HG03571 (cell line): Measurements from ENCODE around the gene PSMD9.
"Not testable (repeated sequence)": the region's sequence is repeated elsewhere in the genome, so short reads cannot be mapped to it uniquely, and the experiment has no call there.

Experiments used
- ATAC-seq: cut with Tn5 transposase; IDR thresholded peaks from one replicate; pipeline ENCODE4 v1.9.1; 2021; ENCODE audit not compliant: unreplicated experiment

Gene PSMD9, protein sequence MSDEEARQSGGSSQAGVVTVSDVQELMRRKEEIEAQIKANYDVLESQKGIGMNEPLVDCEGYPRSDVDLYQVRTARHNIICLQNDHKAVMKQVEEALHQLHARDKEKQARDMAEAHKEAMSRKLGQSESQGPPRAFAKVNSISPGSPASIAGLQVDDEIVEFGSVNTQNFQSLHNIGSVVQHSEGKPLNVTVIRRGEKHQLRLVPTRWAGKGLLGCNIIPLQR

DNA sequence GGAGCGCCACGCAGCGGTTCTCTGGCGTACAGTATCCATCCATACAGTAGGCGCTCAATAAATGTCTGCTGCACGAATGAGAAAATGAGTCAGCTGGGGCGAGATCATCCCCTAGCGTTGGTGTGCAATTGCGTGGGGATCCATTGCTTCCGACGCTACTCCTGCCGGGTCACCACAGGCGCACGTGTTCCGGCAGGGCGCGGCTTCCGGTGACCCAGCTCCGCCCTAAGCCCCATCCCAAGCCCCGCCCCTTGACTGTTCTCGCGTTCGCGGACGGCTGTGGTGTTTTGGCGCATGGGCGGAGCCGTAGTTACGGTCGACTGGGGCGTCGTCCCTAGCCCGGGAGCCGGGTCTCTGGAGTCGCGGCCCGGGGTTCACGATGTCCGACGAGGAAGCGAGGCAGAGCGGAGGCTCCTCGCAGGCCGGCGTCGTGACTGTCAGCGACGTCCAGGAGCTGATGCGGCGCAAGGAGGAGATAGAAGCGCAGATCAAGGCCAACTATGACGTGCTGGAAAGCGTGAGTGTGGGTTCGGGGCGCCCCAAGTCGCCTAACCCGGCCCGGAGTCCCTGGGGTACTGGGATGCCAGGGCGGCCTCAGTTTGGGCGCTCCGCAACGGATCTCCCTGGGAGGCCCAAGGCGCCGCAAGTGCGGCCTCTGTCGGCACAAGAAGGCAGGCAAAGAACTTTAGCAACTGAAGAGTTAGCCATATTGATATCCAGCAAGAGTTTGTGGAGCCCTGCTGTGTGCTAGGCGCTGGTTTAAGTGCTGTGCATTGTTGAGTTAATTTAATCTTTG is at the start of gene PSMD9:
TSS of gene PSMD9 (plus strand) at position 313 of the 796 bp plus-strand sequence. CDS start at position 380, 67 bp downstream.
- ATAC-seq, result peak; percentile 87

DNA sequence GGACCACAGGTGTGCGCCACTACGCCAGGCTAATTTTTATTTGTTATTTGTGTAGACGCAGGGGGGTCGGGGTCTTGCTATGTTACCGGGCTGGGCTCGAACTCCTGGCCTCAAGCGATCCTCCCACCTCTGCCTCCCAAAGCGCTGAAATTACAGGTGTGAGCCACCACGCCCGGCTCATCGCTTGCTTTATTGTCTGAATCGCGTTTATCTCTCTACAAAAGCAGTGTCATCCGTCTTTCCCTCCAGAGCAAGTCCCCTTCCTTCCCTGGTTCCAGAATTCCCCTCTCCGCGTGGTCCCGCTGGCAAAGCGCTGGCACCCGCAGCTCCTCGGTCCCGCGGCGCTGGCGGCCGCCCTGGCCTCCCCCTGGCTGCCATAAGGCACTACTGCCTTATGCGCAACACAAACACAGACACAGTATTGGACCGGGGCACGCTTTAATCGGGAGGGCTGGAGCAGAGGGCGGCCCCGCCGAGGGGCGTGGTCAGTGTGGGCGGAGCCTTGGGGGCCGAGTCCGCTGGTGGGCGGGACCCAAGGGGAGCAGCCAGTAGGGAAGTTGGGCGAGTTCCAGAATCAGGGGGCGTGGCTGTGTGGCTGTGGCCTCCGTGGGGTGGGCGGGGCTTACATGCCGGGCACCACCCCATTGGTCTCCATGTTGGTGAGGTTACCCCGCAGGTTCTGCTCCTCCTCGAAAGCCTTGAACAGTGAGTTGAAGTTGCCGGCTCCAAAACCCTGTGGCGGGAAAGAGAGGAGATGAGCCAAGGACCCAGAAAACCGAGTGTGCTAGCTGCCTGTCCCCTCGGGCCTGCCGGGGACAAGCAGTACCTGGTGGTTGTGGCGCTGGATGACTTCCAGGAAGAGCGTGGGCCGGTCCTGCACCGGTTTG is 49.2 kb upstream of the PSMD9 start:
- peak; percentile 96 for ATAC-seq

DNA sequence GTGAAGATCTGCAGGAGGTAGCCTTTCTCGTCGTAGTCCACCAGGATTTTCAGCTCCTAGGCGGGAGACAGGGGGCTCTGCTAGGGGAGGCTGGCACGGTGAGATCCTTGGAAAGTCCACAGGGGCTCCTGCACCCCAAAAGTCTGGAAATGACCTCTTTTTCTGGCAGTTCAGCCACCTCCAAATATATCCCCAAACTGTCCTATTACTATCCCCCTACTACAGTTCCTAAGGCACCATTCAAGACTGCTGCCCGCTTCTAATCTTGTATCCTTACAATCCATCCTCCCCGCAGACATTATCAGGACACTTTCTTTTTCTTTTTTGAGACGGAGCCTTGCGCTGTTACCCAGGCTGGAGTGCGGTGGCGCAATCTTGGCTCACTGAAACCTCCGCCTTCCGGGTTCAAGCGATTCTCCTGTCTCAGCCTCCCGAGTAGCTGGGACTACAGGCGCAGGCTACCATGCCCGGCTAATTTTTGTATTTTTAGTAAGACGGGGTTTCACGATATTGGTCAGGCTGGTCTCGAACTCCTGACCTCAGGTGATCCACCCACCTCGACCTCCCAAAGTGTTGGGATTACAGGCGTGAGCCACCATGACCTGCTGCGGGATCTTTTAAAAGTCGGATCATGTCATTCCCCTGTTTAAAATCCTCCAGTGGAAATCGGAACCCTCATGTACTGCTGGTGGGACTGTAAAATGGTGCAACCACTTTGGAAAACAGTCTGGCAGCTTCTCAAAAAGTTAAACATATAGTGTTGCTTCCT is 48.4 kb upstream of the PSMD9 start:
- no peak for ATAC-seq

DNA sequence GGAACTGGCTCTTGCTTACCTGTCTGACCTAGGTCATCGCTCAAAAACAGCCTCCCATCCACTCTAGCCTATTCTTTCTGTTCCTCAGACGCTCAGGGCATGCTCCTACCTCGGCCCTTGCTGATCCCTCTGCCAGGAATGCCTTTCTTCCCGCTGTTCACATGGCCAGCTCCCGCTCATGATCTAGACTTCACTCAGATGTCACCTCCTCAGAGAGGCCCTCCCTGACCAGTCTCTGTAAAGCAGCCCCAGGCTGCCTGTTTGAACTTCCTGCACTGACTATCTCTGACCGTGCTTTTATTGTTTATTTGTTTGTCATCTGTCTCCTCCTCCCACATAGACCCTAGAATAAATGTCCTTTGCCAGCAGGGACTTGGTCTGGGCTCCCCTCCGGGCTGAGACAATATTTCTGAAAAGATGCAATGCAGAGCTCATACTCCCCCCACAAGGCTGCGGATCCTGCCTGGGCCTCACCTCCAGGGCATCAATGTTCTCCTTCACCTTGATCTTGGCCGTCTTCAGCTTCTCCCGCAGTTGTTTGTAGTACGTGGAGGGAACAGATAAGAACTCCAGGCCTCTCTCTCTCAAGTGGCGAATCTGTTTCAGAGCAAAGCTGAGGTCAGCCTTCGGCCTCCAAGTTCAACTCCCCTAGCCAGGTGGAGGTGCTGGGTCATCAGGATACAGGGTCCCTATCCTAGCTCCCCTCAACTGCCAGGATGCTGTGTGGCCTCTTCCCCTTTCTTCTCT is 45.2 kb upstream of the PSMD9 start:
- no peak for ATAC-seq

DNA sequence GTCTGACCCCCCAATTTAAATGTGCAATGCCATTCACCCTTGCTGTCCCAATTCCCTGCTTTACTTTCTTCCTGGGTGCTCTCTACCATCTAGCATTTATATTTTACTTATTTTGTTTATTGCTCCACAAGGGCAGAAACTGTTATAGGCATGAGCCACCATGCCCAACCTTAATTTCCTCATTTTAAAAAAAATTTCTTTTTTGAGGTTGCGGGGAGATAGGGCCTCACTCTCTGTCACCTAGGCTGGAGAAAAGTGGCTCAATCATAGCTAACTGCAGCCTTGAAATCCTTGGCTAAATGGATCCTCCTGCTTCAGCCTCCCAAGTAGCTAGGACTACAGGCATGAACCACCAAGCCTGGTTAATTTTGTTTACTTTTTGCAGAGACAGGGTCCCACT is 42.9 kb upstream of the PSMD9 start:
- no peak for ATAC-seq

DNA sequence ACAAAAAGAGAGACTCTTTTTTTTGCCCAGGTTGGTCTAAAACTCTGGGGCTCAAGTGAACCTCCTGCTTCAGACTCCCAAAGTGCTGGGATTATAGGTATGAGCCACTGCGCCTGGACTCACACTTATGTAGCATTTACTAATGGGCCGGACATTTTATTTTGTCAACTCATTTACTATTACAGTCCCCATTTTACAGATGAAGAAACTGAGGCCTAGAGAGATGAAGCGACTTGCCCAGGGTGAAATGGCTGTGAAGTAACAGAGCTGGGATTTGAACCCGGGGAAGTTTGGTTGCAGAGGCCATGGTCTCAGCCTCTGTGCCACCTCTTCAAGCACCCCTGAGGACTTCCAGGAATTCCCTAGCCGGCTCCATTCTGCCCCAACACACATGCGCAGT is 39.4 kb upstream of the PSMD9 start:
- ATAC-seq, result no peak

DNA sequence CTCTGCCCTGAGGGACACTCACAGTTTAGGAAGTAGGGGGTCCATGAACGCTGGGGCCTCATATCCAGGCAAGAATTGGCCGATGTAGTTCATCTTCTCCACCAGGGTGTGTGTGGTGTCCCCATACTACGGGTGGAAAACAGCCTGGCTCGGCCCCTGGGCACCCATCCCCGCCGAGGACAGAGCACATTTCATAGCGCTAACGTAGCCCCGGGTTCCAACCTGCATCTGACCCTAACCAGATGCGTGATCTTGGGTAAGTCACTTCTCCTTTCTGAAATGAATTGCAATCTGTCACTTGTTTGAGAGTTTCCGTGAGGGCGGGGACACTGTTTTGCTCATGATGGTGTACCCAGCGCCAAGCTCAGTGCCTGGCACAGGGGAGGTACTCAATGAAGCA is 38.9 kb upstream of the PSMD9 start:
- no peak for ATAC-seq

DNA sequence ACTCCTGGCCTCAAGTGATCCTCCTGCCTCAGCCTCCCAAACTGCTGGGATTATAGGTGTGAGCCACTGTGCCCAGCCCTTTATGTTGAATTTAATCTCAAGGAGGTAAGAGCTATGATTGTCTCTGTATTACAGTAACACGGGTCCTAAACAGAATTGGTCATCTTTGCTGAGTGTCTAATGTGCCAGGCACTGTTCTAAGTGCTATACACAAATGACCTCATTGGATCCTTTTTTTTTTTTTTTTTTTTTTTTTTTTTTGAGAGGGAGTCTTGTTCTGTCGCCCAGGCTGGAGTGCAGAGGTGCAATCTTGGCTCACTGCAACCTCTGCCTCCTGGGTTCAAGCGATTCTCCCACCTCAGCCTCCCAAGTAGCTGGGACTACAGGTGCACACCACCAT is 36.2 kb upstream of the PSMD9 start:
- not testable (repeated sequence) for ATAC-seq

DNA sequence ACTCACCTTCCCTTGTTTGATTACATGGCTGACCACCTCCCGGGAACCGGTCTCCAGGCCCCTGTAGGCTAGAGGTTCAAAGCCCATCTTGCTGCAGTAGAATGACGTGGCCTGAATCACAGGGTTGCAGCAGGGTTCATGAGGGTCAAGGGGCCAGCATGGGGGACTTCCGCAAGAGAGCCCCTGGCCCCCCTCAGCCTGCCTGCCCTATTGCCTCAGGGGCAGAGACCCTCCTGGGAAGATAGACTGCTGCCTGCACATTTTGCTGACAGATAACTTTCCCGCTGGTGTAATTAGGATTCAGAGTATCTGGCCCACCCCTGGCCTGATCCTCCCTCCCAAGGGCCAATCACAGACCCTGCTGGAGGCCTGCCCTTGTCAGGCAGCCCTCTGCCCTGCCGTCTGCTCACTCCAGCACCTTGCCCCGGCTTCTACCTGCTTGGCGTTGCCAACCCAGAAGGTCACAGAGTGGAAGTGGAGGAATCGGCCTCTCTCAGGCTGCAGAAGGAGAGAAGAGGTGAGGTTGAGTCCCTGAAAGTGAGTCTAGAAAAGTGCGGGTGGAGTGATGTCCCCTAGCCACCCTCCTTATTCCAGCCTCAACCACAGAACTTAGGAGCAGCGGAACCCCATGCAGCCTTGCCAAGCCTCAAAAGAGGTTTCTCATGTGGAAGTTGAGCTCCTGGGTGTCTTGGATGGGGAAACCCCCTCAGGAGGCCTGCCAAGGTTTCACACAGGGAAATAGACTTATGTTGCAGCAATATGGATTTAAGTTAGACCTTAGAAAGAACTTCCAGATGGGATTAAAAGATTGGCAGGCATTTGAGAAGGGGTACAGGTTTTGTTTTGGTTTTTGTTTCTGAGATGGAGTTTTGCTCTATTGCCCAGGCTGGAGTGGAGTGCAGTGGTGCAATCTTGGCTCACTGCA is 31.0 kb upstream of the PSMD9 start:
- no peak for ATAC-seq

DNA sequence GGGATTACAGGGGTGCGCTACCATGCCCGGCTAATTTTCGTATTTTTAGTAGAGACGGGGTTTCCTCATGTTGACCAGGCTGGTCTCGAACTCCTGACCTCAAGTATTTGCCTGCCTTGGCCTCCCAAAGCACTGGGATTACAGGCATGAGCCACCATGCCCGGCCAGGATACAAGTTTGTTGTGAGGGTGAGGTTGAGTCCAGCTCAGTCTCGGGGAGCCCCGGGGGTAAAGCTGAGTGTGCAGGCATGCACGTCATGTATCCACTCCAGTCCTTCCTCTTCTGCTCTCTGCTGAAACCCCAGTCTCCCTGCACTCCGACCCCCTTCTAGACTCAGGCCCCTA is 30.3 kb upstream of the PSMD9 start:
- no peak for ATAC-seq

DNA sequence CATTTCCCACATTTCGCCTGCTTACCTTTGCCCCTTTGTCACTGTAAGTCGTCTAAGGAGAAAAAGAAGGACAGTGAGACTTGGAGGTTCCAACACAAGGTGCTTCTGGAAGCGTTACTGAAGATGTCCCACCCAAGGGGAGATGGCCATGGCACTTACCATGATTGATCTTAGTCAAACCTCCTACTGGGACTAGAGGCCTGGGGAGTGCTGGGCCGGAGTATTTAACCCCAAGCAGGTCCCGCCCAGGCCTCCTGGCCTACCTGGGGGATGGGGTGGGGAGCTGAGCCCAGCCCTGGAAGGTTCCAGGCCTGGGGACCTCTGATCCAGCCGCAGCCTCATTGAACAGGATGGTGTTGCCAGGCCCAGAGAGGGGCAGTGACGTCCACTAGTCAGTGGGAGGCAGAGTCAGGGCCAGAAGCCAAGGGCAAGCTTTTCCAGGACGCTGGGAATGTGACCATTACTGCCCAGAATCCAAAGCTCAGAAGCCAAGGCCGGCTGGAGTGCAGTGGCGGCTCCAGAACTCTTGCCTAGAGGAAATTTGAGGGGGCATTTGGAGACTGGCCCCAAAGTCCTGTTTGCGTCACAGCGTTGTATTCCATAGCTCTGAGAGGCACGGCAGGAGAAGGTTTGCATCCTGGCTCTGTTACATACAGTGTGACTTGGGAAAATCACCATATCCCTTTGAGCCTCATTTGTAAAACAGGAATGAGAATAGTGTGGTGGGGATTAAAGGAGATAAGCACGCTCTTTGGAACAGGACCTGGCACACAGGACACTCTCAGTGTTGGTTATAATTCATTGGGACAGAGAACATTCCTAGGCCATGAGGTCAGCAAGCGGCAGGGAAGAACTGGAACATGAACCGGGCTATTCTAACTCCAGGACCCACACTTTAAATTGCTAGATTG is 29.7 kb upstream of the PSMD9 start, which contains the start of gene HPD:
TSS of gene HPD (minus strand) at position 198 of the 911 bp plus-strand sequence. CDS start at position 162, 36 bp downstream.
- ATAC-seq, result no peak

DNA sequence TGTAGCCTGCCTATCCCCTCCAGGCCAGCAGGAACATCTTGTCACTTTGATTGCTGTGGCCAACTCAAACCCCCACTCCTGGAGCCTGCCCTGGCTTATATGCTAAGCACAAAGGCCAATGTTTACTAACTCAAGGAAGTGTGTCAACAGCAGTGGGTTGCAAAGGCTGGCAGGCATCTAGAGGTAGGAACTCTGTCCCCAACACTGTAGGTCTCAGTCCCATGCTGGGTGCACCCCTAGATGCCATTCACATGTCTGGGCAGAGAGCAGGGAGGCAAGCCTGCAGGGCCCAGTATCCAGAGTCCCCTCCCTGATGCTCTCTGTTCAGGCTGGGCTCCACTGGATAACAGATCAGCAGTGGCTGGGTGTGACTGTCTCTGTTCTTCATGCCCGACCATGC is 28.3 kb upstream of the PSMD9 start:
- no peak for ATAC-seq

DNA sequence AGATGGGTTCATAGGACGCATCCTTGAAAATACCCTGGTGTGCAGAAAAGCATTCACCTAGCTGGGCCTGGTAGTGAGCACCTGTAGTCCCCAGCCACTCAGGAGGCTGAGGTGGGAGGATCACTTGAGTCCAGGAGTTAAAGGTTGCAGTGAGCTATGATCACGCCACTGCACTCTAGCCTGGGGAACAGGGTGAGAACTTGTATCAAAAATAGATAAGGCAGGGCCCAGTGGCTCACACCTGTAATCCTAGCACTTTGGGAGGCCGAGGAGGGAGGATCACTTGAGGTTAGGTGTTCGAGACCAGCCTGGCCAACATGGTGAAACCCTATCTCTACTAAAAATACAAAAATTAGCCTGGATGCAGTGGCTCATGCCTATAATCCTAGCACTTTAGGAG is 27.9 kb upstream of the PSMD9 start:
- ATAC-seq, result not testable (repeated sequence)

DNA sequence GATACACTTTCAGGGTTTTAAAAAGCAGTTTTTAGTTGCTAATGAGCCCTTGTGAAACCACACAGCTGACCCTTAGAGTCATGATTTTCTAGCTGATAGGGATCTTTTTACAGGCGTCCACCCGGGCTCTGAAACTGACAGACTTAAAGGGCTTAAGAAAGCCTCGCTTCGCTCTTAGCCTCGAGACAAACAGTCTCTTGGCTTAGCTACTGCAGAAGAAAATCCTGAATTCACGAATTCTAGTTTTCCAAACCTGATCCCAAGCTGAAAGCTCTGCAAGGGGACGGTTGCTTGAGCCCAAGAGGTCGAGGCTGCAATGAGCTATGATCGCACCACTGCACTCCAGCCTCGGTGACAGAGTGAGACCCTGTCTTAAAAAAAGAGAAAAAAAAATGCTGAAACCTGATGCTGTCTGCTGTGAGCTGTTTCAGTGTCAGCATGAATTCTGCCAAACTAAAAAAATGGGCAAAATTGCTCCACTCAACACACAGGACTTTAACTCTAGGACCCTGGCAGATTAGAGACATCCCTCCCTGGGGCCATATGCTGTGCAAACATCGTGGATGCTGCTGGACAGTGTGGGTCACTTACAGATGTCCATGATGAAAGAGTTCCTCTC is 26.8 kb upstream of the PSMD9 start:
- no peak for ATAC-seq

DNA sequence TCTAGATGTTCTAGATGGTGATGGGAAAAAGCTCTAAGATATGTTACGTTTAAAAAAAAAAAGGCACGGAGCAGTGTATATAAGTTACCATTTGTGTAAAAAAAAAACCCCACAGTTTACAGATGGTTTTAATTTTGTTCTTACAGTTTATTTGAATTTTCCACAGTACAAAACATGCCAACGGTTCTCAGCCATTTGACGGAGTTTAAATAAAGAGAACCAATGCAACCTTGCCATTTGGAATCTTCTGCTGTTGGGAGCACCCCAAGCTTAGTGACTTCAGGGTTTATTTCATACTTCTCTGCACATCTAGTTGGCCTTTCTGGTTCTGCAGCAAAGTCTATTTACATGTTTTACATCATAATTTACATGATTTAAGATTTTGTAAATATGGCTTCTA is 22.3 kb upstream of the PSMD9 start:
- no peak for ATAC-seq

DNA sequence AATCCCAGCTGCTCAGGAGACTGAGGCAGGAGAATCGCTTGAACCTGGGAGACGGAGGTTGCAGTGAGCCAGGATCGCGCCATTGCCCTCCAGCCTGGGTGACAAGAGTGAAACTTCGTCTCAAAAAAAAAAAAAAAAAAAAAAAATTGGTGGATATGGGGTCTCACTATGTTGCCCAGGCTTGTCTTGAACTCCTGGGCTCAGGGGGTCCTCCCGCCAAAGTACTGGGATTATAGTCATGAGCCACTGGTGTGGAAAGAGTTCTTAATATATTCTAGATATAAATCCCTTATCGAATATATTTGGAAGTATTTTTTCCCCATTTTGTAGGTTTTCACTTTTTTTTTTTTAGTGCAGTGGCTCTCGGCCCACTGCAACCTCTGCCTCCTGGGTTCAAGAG is 19.4 kb upstream of the PSMD9 start:
- not testable (repeated sequence) for ATAC-seq

DNA sequence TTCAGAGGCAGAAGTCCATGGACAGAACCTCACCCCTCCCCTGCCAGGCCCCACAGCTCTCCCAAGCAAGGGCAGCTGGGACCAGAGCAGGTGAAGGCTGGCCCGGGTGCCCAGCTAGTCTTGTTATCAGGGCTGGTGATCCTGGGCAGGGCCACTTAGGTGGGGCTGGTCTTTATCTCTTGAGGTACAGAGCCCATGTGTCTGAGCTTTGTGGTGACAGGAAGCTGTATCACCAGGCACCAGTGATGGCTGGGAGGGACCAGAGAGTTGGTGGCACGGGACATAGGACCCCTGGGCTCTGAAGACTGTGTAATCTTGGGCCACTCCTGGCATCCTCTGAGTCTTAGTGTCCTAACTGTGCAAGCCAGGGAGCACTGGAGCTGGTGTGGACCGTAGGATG is 17.1 kb upstream of the PSMD9 start:
- ATAC-seq, result no peak
